Superior temporal gyrus (tissue), 1 donor: ENCODE data around the gene STAU1.
A peak's percentile ranks its signal among the peaks of the same experiment; 100 is the strongest.
"Not testable (repeated sequence)": the region's sequence is repeated elsewhere in the genome, so short reads cannot be mapped to it uniquely, and the experiment has no call there.

Experiments
- DNase-seq: peaks from one replicate; pipeline ENCODE4 v3.0.0-alpha.2; 2016; ENCODE audit errors: extremely low spot score

The STAU1 gene

GRCh38 chr20:49166534-49167449 is 21.3 kb downstream of the STAU1 start:
- no peak for DNase-seq

- DNase-seq = no peak
Measured at GRCh38 chr20:49165611-49166010, 22.5 kb downstream of the STAU1 start.

GRCh38 chr20:49163696-49164095 is 24.4 kb downstream of the STAU1 start:
- DNase-seq = no peak

GRCh38 chr20:49161428-49162152 is 26.5 kb downstream of the STAU1 start:
- DNase-seq = no peak

GRCh38 chr20:49160057-49160929 is 27.8 kb downstream of the STAU1 start:
- no peak for DNase-seq

GRCh38 chr20:49157146-49157545 is 31.0 kb downstream of the STAU1 start:
- no peak for DNase-seq

GRCh38 chr20:49156481-49156880 is 31.7 kb downstream of the STAU1 start:
- no peak for DNase-seq

- DNase-seq = no peak
Measured at GRCh38 chr20:49151436-49151835, 36.7 kb downstream of the STAU1 start.

GRCh38 chr20:49149281-49150045 is 38.7 kb downstream of the STAU1 start:
- no peak for DNase-seq

- no peak for DNase-seq
Measured at GRCh38 chr20:49148601-49149000, 39.5 kb downstream of the STAU1 start.

- no peak for DNase-seq
Measured at GRCh38 chr20:49147296-49147695, 40.8 kb downstream of the STAU1 start.

- DNase-seq = no peak
Measured at GRCh38 chr20:49146442-49147225, 41.5 kb downstream of the STAU1 start.

GRCh38 chr20:49140834-49141233 is 47.3 kb downstream of the STAU1 start:
- DNase-seq = no peak

- no peak for DNase-seq
Measured at GRCh38 chr20:49140411-49140810, 47.7 kb downstream of the STAU1 start.

- no peak for DNase-seq
Measured at GRCh38 chr20:49138431-49138830, 49.7 kb downstream of the STAU1 start.

GRCh38 chr20:49136817-49137571 is 51.1 kb downstream of the STAU1 start:
- no peak for DNase-seq

- not testable (repeated sequence) for DNase-seq
Measured at GRCh38 chr20:49134797-49135196, 53.3 kb downstream of the STAU1 start.

- DNase-seq = no peak
Measured at GRCh38 chr20:49133571-49133970, 54.6 kb downstream of the STAU1 start.

- DNase-seq = peak; percentile 95
Measured at GRCh38 chr20:49132995-49133478, 55.1 kb downstream of the STAU1 start.
